HL-60 (cell line): ENCODE results near the gene PI4KB.

Experiments
- GABPA ChIP-seq: IDR thresholded peaks from 2 replicates; pipeline ENCODE4 v1.6.1; 2012; ENCODE audit warnings: low read depth
- POLR2AphosphoS5 ChIP-seq: IDR thresholded peaks from 2 replicates; pipeline ENCODE4 v1.6.1; 2012; ENCODE audit warnings: low read depth
- SPI1 ChIP-seq: IDR thresholded peaks from 2 replicates; pipeline ENCODE4 v1.6.1; 2012; ENCODE audit warnings: low read depth, mild to moderate bottlenecking, borderline replicate concordance
- TF ChIP-seq, protein P1 (sequence below): IDR thresholded peaks from one replicate; pipeline ENCODE4 v1.5.1; 2011; ENCODE audit warnings: low read length, control low read depth, inconsistent platforms; ENCODE audit not compliant: insufficient read depth

DNA sequence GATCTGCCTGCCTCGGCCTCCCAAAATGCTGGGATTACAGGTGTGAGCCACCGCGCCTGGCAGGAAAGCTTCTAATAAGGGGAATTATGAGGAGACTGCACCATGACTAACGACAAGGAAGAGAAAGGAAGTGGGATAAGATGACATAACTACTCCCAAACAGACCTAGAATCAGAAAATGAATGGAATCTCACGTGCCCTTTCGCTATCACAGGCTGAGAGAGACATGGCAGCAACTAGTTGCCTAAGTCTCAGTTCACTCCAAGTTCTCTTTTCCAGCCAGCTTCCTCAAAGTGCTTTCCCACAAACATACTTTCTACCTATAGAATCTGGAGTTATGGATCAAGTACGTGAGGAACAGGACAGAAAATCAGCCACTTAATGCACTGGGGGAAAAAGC lies 2.0 kb downstream of the PI4KB start:
- TF ChIP-seq, protein P1, sequence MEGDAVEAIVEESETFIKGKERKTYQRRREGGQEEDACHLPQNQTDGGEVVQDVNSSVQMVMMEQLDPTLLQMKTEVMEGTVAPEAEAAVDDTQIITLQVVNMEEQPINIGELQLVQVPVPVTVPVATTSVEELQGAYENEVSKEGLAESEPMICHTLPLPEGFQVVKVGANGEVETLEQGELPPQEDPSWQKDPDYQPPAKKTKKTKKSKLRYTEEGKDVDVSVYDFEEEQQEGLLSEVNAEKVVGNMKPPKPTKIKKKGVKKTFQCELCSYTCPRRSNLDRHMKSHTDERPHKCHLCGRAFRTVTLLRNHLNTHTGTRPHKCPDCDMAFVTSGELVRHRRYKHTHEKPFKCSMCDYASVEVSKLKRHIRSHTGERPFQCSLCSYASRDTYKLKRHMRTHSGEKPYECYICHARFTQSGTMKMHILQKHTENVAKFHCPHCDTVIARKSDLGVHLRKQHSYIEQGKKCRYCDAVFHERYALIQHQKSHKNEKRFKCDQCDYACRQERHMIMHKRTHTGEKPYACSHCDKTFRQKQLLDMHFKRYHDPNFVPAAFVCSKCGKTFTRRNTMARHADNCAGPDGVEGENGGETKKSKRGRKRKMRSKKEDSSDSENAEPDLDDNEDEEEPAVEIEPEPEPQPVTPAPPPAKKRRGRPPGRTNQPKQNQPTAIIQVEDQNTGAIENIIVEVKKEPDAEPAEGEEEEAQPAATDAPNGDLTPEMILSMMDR = no peak
- TF ChIP-seq SPI1 (no peak), POLR2AphosphoS5 (no peak), GABPA (no peak)
